ENCODE measurements around the gene TSPAN13. TPM values are rescaled to one million over a fixed set of nuclear protein-coding genes. Genes with fewer than 3 reads are reported as not detected.

TSPAN13 gene
- polyA plus RNA-seq, 1 donor (not counting 4 experiments of a cell fraction or from before 2014, with no cell fraction given), result 21.6 TPM

DNA sequence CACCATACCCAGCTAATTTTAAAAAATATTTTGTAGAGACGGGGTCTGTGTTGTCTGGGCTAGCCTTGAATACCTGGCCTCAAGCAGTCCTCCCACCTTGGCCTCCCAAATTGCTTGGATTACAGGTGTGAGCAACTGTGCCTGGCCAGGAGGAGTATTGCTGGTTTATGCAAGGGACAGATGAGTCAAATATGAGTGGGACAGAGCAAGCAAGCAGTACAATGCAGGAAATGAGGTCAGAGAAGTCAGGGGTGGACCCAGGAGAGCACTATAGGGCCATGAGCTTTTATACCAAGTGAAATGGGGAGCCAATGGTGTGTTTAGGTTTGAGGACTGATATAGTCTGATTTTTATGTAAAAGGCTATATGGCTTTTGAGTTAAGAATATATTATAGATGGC is 6.3 kb downstream of the TSPAN13 start:
- no peaks in the 10 kb centered on the region for H3K79me2 ChIP-seq (ENCODE audit: control insufficient read depth, insufficient read depth, low read length)
- dilution Hi-C loops (cut with MboI; ENCODE audit: extremely low pct_ligation_motif_present, low sequenced_read_pairs), result no loop called here

DNA sequence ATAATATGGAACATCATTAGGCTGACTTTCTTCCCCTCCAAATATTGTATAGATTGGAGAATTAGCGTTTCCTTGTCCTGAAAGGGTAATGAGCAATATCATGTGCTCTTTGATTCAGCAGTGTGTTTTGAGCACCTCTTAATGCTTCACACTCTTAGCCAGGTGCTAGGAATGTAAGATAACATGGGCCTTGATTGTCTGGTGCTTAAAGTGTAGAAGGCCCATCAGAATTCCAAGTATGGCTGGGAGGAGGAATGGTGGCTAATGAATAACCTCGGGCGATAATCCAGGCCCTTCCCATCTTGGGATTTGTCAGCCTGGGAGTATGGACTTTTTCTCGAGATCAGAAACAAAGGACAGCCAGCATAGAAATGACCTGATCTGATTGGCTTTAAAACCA is 8.6 kb downstream of the TSPAN13 start:
- Histone ChIP-seq H3K4me2 (ENCODE audit: control insufficient read depth, extremely low read depth, insufficient read depth, low read depth, low read length) (no peak overlapping the region), H4K20me1 (ENCODE audit: control insufficient read depth, extremely low read depth, insufficient read depth, low read length) (no peaks in the 10 kb centered on the region), H3K9me3 (ENCODE audit: control insufficient read depth, low read depth, low read length) (no peaks in the 10 kb centered on the region), H3K9ac (ENCODE audit: control insufficient read depth, extremely low read depth, insufficient read depth, low read length) (no peak overlapping the region), H3K4me1 (ENCODE audit: control insufficient read depth, extremely low read depth, insufficient read depth, low read length) (no peaks in the 10 kb centered on the region), H3K27ac (ENCODE audit: control insufficient read depth, insufficient read depth, low read length) (no peak overlapping the region), H3K36me3 (ENCODE audit: control insufficient read depth in 2 of 2, extremely low read depth in 1 of 2, insufficient read depth in 2 of 2, low read length in 2 of 2) (no peaks in the 10 kb centered on the region), H2AFZ (ENCODE audit: control insufficient read depth, low read length) (no peak overlapping the region), H3K4me3 (ENCODE audit: control insufficient read depth in 2 of 3, extremely low read depth in 1 of 3, insufficient read depth in 2 of 3, low read depth in 1 of 3, low read length in 3 of 3) (no peak overlapping the region), H3K27me3 (ENCODE audit: control insufficient read depth, extremely low read depth, insufficient read depth, low read length) (no peaks in the 10 kb centered on the region), H3K79me2 (ENCODE audit: control insufficient read depth, insufficient read depth, low read length) (no peaks in the 10 kb centered on the region), H3K9me1 (ENCODE audit: control insufficient read depth, extremely low read depth, insufficient read depth, low read length) (no peaks in the 10 kb centered on the region)
- no peak for FAIRE-seq
- TF ChIP-seq CTCF (optimal IDR thresholded peaks at IDR 0.05 in 1 of 3, IDR thresholded peaks at IDR 0.05 in 1 of 3, conservative IDR thresholded peaks at IDR 0.05 in 1 of 3; ENCODE audit: extremely low read depth in 1 of 3, insufficient read depth in 2 of 3, low read length in 3 of 3) (no peak), EZH2 (IDR thresholded peaks at IDR 0.05; ENCODE audit: low read length) (no peak)
- no peak for DNase-seq (ENCODE audit: low read depth, low spot score)
- dilution Hi-C loops (cut with MboI; ENCODE audit: extremely low pct_ligation_motif_present, low sequenced_read_pairs), result no loop called here

More for the DNA sequence above, 6.3 kb downstream of the TSPAN13 start:
- H3K9ac ChIP-seq (ENCODE audit: control insufficient read depth, extremely low read depth, insufficient read depth, low read length), result no peak overlapping the region
- DNase-seq (ENCODE audit: low read depth, low spot score) (no peak), FAIRE-seq (no peak)
- no peaks in the 10 kb centered on the region for H3K36me3 ChIP-seq (ENCODE audit: control insufficient read depth in 2 of 2, extremely low read depth in 1 of 2, insufficient read depth in 2 of 2, low read length in 2 of 2)
- no peak overlapping the region for H3K4me3 ChIP-seq (ENCODE audit: control insufficient read depth in 2 of 3, extremely low read depth in 1 of 3, insufficient read depth in 2 of 3, low read depth in 1 of 3, low read length in 3 of 3)
- H3K27ac ChIP-seq (ENCODE audit: control insufficient read depth, insufficient read depth, low read length), result no peak overlapping the region
- H3K27me3 ChIP-seq (ENCODE audit: control insufficient read depth, extremely low read depth, insufficient read depth, low read length), result no peaks in the 10 kb centered on the region
- no peaks in the 10 kb centered on the region for H4K20me1 ChIP-seq (ENCODE audit: control insufficient read depth, extremely low read depth, insufficient read depth, low read length)
- no peak overlapping the region for H3K4me2 ChIP-seq (ENCODE audit: control insufficient read depth, extremely low read depth, insufficient read depth, low read depth, low read length)
- H3K9me3 ChIP-seq (ENCODE audit: control insufficient read depth, low read depth, low read length), result no peaks in the 10 kb centered on the region
- TF ChIP-seq EZH2 (IDR thresholded peaks at IDR 0.05; ENCODE audit: low read length) (no peak), CTCF (optimal IDR thresholded peaks at IDR 0.05 in 1 of 3, IDR thresholded peaks at IDR 0.05 in 1 of 3, conservative IDR thresholded peaks at IDR 0.05 in 1 of 3; ENCODE audit: extremely low read depth in 1 of 3, insufficient read depth in 2 of 3, low read length in 3 of 3) (no peak)
- H3K9me1 ChIP-seq (ENCODE audit: control insufficient read depth, extremely low read depth, insufficient read depth, low read length), result no peaks in the 10 kb centered on the region
- H2AFZ ChIP-seq (ENCODE audit: control insufficient read depth, low read length), result no peak overlapping the region
- H3K4me1 ChIP-seq (ENCODE audit: control insufficient read depth, extremely low read depth, insufficient read depth, low read length), result peaks cover 6% of the 10 kb centered on the region
